Measurements from ENCODE around the gene SLC38A11.
"Not testable (repeated sequence)": the region's sequence is repeated elsewhere in the genome, so short reads cannot be mapped to it uniquely, and the experiment has no call there.

Gene SLC38A11

DNA sequence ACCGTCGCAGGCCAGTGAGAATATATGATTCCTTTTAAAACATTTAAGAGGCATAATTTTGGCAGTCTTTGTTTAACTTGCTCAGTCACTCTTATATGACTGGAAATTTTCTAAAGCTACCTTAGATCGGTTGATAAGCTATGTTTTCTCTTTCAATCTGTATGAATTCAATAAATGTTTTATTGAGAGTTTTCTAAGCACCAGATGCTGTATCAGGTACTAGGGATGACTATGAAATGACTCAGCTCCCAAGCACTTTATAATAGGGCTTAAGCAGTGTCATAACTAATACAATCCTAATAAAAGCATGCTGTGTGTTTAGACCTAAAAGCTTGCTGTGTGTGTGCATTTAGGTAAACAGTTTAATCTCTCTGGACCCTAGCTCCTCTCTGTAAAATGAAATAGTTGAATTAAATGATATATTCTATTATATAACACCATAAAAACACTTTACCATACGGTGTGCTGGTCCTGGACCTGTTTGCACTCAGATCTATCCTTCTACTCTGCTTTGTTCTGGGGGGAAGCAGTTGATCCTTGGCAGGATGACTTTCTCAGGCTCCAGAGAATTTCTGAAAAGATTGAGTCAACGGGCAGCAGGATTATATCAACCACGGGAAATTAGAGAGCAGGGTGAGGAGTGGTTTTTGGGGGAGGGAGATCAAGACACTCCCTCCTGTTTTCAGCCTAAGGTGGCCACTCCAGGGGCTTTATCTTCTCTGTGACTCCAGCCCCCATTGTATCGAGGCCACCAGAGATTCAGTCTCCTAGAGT lies 26.1 kb upstream of the SLC38A11 start:
- Mint-ChIP-seq H3K4me3 (no peak overlapping the region), H3K4me1 (no peaks in the 10 kb centered on the region), H3K27ac (no peak overlapping the region), H3K27me3 (no peaks in the 10 kb centered on the region), H3K36me3 (no peaks in the 10 kb centered on the region), H3K9me3 (no peaks in the 10 kb centered on the region)
- CTCF ChIA-PET, result no interaction called here
- no peak for DNase-seq

DNA sequence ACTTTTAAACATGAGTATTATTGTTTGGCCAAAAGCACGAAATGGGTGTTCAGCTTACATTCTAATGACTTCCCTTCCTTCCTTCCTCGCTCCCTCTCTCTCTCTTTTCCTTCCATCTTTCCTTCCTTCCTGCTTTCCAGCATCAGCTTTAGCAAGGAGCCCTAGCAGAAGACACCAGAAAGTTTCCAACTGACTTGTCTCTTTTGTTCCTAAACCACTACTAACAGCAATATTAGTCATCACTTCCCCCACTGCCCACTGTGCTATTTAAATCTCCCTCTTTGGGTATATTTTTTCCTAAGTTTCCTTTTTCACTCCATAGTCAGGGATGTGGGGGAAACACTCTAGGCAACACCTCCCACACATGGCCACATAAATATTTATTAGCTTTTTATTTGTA lies 25.4 kb upstream of the SLC38A11 start:
- H3K4me1 Mint-ChIP-seq, CTCF ChIA-PET, H3K36me3 Mint-ChIP-seq, H3K4me3 Mint-ChIP-seq, DNase-seq, H3K27me3 Mint-ChIP-seq, H3K9me3 Mint-ChIP-seq, H3K27ac Mint-ChIP-seq: not testable (repeated sequence)

DNA sequence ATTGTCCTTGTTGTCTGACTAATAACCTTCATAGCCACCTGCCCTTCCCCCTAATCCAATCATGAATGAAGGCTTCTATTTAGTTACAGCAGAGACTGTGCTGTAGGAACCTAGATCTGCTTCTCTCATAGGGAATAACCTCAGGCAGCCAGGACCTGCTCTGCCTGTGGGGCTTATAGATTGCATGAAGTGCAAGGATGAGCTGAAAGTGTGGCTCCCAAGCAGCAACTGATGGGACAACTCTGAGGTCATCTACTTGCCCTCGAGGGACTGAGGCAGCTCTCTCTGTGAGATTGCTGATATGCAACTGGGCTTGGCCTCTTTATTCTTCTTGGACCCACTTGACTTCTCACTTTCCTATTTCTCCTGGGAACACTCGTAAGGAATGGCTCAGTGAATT lies 23.8 kb upstream of the SLC38A11 start:
- no peak for DNase-seq
- no peak overlapping the region for H3K27ac Mint-ChIP-seq
- H3K9me3 Mint-ChIP-seq, result no peaks in the 10 kb centered on the region
- CTCF ChIA-PET, result interaction anchor here (0.6 to 1.5 kb wide), 2 partner anchors 12 to 34 kb away, joined by 3 to 6 read pairs; no protein-coding TSS in a partner anchor
- H3K36me3 Mint-ChIP-seq, result no peaks in the 10 kb centered on the region
- no peak overlapping the region for H3K4me3 Mint-ChIP-seq
- H3K4me1 Mint-ChIP-seq, result no peaks in the 10 kb centered on the region
- no peaks in the 10 kb centered on the region for H3K27me3 Mint-ChIP-seq

DNA sequence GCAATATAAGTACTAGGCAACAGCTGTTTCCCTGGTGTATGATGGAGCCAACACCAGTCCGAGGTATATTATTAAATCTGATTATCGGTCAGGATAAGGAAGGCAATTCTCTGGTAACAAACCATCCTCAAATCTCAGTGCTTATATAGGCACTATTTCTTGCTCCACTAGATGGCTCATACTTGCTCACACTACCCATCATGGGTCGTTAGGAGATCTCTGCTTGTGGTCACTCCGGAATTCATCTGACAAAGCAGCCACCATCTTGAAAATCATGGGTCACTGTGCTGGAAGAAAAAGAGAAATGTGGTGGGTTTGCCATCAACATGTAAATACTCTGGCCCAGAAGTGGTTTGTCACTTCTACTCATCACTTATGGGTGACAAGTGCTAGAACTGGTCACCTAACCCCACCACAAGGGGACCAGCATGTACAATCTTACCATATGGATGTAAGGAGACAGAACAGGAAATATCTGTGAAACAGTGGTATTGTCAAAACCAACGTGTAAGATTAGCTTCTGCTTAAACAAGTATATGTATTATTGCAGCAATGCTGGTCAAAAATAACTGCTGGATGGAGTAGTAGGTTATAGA lies 21.6 kb upstream of the SLC38A11 start:
- H3K27me3 Mint-ChIP-seq, CTCF ChIA-PET, H3K9me3 Mint-ChIP-seq, H3K4me3 Mint-ChIP-seq, DNase-seq, H3K4me1 Mint-ChIP-seq, H3K27ac Mint-ChIP-seq, H3K36me3 Mint-ChIP-seq: not testable (repeated sequence)

DNA sequence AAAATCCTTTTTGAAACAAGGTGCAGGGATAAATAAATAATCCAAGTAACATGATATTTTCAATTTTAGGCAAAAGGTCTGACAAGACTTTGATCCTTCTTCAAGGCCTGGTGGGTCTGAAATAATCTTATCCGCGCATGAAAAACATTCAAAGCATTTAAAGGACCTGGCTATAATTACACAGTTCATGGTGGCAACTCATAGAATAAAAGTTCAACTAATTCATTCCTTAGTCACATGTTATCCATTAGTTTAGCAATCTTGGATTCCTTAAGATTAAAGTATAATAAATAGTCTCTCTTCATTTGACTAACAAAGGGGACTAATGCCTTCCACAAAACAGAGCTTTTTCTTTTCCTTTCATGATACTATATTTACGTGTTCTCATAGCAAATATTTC lies 21.0 kb upstream of the SLC38A11 start:
- CTCF ChIA-PET, result no interaction called here
- Mint-ChIP-seq H3K4me1 (no peaks in the 10 kb centered on the region), H3K4me3 (no peak overlapping the region), H3K9me3 (no peaks in the 10 kb centered on the region), H3K27me3 (no peaks in the 10 kb centered on the region), H3K27ac (no peak overlapping the region), H3K36me3 (no peaks in the 10 kb centered on the region)
- no peak for DNase-seq

DNA sequence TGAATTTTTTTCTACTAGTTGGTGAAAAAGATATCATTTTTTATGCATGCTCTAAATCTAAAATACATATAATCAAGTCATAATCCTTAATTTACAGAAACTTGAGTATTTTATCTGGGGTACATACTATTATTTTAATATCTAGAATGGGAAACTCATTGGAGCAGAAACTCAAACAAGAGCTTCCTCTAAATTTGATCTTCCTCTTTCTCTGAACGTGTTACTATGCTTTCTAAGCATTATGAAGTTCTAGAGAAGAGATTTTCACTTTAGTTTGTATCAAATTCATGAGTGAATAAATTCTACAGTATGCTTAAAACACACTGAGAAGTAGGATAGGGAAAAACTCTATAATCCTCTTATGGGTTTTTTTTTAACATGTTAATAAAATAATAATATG lies 20.6 kb upstream of the SLC38A11 start:
- Mint-ChIP-seq H3K9me3 (no peaks in the 10 kb centered on the region), H3K36me3 (no peaks in the 10 kb centered on the region), H3K27me3 (no peaks in the 10 kb centered on the region), H3K27ac (no peak overlapping the region), H3K4me3 (no peak overlapping the region), H3K4me1 (no peaks in the 10 kb centered on the region)
- DNase-seq, result no peak
- CTCF ChIA-PET, result no interaction called here

DNA sequence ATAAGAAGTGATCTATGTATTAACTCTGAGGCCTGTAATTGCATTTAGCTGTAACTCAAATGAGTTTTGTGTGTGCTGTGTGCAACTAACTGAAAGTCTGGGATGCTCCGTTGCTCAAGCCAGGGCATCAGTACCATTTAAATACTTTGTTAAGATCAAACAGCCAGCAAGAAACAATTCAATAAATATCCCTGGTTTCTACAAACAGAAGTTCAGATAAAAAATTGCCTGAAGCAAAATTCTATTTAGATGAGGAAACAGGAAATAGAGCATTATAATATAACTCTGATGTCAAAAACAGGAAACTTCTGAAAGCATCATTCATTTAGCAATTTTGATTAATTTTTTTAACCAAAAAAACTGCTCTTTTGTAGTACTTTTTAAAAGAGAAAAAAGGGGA lies 18.9 kb upstream of the SLC38A11 start:
- Mint-ChIP-seq H3K27ac (no peak overlapping the region), H3K4me1 (no peaks in the 10 kb centered on the region), H3K4me3 (no peak overlapping the region), H3K9me3 (no peaks in the 10 kb centered on the region), H3K27me3 (no peaks in the 10 kb centered on the region), H3K36me3 (no peaks in the 10 kb centered on the region)
- no peak for DNase-seq
- CTCF ChIA-PET, result no interaction called here

DNA sequence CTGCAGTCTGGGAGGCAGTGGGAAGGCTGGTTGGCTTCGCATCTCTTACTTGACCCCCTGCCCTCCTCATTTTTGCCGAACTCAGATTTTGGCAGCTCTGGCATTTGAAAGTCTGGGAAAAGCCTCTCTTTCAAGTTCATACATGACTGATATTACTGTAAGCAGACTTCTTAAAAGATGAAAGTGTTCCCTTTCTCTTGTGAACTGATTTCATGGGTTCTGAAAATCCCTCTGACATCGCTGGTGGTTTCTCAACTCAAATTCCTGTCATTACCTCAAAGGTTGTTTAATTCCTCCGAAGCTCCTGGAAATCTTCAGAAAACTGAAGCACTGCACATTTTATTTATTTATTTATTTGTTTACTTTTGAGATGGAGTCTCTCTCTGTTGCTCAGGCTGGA lies 16.9 kb upstream of the SLC38A11 start:
- DNase-seq, result no peak
- H3K4me1 Mint-ChIP-seq, result no peaks in the 10 kb centered on the region
- no peaks in the 10 kb centered on the region for H3K36me3 Mint-ChIP-seq
- H3K9me3 Mint-ChIP-seq, result peaks cover 2% of the 10 kb centered on the region
- CTCF ChIA-PET, result no interaction called here
- H3K4me3 Mint-ChIP-seq, result no peak overlapping the region
- H3K27me3 Mint-ChIP-seq, result no peaks in the 10 kb centered on the region
- H3K27ac Mint-ChIP-seq, result no peak overlapping the region

DNA sequence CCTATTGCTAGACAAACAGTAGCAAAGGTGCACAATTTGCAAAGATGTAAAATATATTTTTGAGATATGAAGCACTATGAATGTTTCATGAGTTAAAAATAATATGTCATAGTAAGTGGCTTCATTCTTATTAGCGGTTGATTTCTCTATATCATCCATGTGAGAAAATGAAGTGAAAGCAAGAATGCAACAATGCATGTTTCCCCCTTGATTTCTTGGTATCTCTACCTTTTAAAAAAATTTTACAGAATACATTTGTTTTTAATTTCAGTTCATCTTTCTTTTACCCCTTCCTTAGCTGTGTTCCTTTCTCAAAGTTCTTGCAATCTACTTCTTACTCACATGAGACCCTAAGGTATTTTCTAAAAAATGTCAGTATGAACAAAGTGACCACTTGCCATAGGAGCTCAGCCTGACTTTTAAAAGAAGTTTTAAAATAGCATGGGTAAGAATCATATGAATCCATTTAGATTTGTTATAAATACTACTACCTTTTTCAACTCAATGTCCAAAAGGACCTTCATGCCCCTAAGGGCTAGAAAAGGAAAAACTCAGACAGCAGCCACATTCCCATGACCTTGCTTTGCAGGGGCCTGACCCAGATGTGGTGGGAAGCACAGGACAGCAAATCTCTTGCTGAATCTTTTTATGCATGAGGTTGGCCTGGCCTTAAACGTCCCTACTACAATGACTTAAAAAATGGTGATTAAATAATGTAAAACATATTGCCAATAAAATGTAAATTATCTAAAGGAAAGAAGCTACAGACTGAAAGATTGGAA lies 14.8 kb upstream of the SLC38A11 start:
- H3K27me3 Mint-ChIP-seq, result no peaks in the 10 kb centered on the region
- H3K36me3 Mint-ChIP-seq, result no peaks in the 10 kb centered on the region
- H3K27ac Mint-ChIP-seq, result no peak overlapping the region
- peaks cover 2% of the 10 kb centered on the region for H3K9me3 Mint-ChIP-seq
- no peak overlapping the region for H3K4me3 Mint-ChIP-seq
- H3K4me1 Mint-ChIP-seq, result no peaks in the 10 kb centered on the region
- CTCF ChIA-PET, result no interaction called here
- DNase-seq, result no peak

DNA sequence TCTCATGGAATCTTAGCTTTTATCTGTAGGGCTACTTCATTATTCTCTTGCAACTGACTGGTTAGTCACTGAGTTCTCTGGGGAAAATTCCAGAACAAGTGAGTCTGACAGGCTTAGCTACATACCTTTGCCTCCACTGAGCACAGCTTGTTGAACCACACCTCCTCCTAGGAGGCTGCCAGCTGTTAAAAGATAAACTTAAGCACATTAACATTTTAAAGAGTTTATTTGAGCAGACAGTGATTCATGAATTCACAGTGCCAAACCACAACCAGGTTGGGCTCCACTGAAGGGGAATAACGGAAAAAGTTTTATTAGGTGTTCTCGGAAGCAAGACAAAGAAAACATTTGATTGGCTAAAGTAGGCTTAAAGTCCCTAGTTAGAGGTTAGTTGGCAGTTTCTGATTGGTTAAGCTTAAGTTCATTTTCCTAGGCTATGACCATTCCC lies 12.5 kb upstream of the SLC38A11 start:
- Mint-ChIP-seq H3K4me1 (no peaks in the 10 kb centered on the region), H3K4me3 (no peak overlapping the region), H3K9me3 (peaks cover 2% of the 10 kb centered on the region), H3K36me3 (no peaks in the 10 kb centered on the region), H3K27ac (no peak overlapping the region), H3K27me3 (no peaks in the 10 kb centered on the region)
- CTCF ChIA-PET, result interaction anchor here (1.1 to 1.4 kb wide), 2 partner anchors 11 to 25 kb away, joined by 3 to 6 read pairs; no protein-coding TSS in a partner anchor
- DNase-seq, result no peak

DNA sequence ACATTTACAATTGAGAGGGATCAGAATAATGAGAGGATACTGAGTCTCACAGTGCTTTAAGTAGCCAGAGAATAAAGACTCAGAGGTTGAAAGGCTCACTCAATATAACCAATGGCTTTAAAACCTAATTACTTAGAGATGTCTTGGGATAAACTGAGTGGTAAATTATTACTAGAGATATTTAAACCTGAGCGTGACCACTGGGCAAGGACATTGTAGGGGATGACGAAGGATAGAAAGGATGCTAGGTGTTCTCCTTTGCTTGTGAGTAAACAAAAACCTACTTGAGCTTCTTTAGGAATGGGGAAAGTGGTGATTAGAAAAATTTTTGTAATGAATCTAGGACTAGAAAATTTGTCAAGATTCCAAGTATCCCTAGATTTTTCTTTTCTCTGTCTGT lies 12.0 kb upstream of the SLC38A11 start:
- Mint-ChIP-seq H3K36me3 (no peaks in the 10 kb centered on the region), H3K27ac (no peak overlapping the region), H3K9me3 (peaks cover 2% of the 10 kb centered on the region), H3K4me1 (no peaks in the 10 kb centered on the region), H3K4me3 (no peak overlapping the region), H3K27me3 (no peaks in the 10 kb centered on the region)
- DNase-seq, result no peak
- CTCF ChIA-PET, result interaction anchor here (1.1 kb wide), 1 partner anchor 11 kb away, joined by 6 read pairs; no protein-coding TSS in a partner anchor

DNA sequence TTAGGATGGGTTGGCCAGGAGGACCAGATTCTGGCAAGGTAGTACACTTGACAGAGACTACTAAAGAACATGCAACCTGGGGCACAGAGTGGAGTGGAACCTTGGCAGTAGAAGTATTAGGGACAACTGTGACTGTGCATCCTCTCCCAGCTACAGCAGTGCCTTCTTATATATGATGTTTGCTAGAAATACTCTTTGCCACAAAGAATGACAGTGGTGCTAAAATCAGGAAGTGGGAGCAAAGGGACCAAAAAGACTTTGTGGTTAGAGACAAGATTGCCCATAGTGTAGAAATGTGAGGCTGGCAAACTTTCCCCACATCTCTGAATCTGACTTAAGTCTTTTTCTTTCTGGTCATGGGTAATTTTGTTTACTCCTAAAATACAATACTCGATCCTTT lies 9.4 kb upstream of the SLC38A11 start:
- no peak overlapping the region for H3K4me3 Mint-ChIP-seq
- no peak for DNase-seq
- H3K27me3 Mint-ChIP-seq, result no peaks in the 10 kb centered on the region
- CTCF ChIA-PET, result no interaction called here
- no peaks in the 10 kb centered on the region for H3K4me1 Mint-ChIP-seq
- no peak overlapping the region for H3K27ac Mint-ChIP-seq
- H3K9me3 Mint-ChIP-seq, result peaks cover 2% of the 10 kb centered on the region
- no peaks in the 10 kb centered on the region for H3K36me3 Mint-ChIP-seq

DNA sequence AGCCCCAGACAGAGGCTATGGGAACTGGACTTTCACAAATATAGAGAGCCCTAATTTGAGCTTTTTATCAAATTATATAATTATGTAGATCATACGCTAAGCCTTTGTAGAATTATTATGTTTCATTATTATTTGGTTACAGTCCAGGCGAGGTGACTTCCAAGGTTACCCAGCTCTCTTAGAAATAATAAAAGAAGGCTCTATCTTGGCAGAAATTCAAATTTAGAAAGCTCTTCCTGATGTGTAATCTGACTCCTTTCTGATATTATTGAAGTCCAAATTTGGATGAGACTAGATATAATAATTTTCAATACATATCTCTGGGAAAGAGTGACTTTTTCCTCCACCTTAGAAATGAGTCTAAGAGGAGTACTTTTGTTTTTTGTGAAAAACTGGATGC lies 4.8 kb upstream of the SLC38A11 start:
- Mint-ChIP-seq H3K4me3 (no peak overlapping the region), H3K27ac (no peak overlapping the region), H3K4me1 (no peaks in the 10 kb centered on the region), H3K27me3 (peaks cover 8% of the 10 kb centered on the region), H3K36me3 (no peaks in the 10 kb centered on the region), H3K9me3 (no peaks in the 10 kb centered on the region)
- CTCF ChIA-PET, result no interaction called here
- no peak for DNase-seq

DNA sequence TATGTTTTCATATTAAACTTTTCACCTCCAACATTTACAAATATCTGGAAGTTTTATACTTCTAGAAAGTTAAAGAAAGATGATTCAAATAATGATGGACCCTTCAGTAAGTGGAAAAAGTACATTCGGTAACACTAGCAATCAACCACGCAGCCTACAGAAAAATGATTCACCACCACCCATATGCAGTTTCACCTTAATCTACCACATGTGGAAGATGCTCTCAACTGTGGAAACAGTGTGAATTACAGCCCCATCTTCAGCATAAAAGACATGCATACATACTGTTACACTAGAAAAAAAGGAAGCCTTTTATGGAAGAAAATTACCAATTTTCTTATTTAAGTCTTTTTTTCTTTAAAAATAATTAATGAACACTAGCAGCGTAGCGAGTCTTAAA lies 1.1 kb downstream of the SLC38A11 start:
- DNase-seq, result no peak
- Mint-ChIP-seq H3K27ac (no peak overlapping the region), H3K4me3 (no peak overlapping the region), H3K36me3 (no peaks in the 10 kb centered on the region), H3K9me3 (no peaks in the 10 kb centered on the region), H3K4me1 (no peaks in the 10 kb centered on the region), H3K27me3 (peaks cover 20% of the 10 kb centered on the region)
- CTCF ChIA-PET, result interaction anchor here (0.7 kb wide), 2 partner anchors 39 to 571 kb away, joined by 3 read pairs; no protein-coding TSS in a partner anchor

DNA sequence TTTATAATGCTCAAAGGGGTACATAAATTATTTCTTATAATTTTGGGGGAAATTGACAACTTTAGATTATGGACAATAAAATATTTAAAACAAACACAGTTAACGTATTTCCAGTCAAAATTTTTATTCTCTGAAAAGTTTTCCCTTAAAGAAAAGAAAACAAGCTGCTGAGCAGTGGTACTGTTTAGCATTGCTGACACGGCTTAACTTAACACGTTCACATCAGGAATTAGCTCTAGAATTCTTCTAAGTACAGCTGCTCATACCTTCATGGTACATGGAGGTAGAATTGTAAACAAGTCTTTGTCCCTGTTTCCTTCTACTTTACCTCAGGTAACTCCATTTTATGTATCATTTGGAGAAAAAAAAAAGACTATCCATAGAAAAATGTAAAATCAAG lies 2.0 kb downstream of the SLC38A11 start:
- H3K4me1 Mint-ChIP-seq, result peaks cover 4% of the 10 kb centered on the region
- H3K27ac Mint-ChIP-seq, result no peak overlapping the region
- no peak for DNase-seq
- CTCF ChIA-PET, result interaction anchor here (0.7 kb wide), 1 partner anchor 40 kb away, joined by 3 read pairs; no protein-coding TSS in a partner anchor
- H3K36me3 Mint-ChIP-seq, result no peaks in the 10 kb centered on the region
- H3K9me3 Mint-ChIP-seq, result no peaks in the 10 kb centered on the region
- H3K27me3 Mint-ChIP-seq, result peaks cover 20% of the 10 kb centered on the region
- no peak overlapping the region for H3K4me3 Mint-ChIP-seq
